Rectal smooth muscle tissue (tissue), 1 donor: ENCODE results near the gene LINGO3.

ENCODE experiments used
- H3K27ac ChIP-seq: one replicate; pipeline ENCODE4 v1.7.0; 2013; ENCODE audit warnings: low read depth, low read length, inconsistent platforms
- H3K27me3 ChIP-seq: one replicate; pipeline ENCODE4 v1.7.0; 2013; ENCODE audit warnings: low read length; ENCODE audit not compliant: control insufficient read depth, insufficient read depth
- H3K36me3 ChIP-seq: one replicate; pipeline ENCODE4 v1.7.0; 2013; ENCODE audit warnings: low read length; ENCODE audit not compliant: control insufficient read depth, insufficient read depth
- H3K4me1 ChIP-seq: one replicate; pipeline ENCODE4 v1.7.0; 2013; ENCODE audit warnings: low read length; ENCODE audit not compliant: control insufficient read depth, insufficient read depth
- H3K4me3 ChIP-seq: one replicate; pipeline ENCODE4 v1.7.0; 2013; ENCODE audit warnings: low read length
- H3K9ac ChIP-seq: one replicate; pipeline ENCODE4 v1.7.0; 2013; ENCODE audit warnings: low read length

The LINGO3 gene

DNA sequence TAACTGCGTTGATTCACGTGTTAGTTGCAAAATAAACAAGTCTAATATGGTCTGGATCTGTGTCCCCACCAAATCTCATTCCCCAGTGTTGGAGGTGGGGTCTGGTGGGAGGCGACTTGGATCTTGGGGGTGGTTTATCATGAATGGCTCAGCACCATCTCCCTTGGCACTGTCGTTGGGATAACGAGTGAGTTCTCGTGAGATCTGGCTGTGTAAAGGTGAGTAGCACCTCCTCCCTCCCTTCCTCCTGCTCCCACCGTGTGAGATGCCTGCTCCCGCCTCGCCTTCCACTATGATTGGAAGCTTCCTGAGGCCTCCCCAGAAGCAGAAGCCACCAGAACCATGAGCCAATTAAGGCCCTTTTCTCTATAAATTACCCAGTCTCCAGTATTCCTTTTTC is 30.8 kb downstream of the LINGO3 start:
- Histone ChIP-seq H3K27me3 (no peaks in the 10 kb centered on the region), H3K4me3 (no peak overlapping the region), H3K9ac (no peak overlapping the region), H3K4me1 (peaks cover 12% of the 10 kb centered on the region), H3K27ac (no peak overlapping the region), H3K36me3 (peaks cover 5% of the 10 kb centered on the region)

DNA sequence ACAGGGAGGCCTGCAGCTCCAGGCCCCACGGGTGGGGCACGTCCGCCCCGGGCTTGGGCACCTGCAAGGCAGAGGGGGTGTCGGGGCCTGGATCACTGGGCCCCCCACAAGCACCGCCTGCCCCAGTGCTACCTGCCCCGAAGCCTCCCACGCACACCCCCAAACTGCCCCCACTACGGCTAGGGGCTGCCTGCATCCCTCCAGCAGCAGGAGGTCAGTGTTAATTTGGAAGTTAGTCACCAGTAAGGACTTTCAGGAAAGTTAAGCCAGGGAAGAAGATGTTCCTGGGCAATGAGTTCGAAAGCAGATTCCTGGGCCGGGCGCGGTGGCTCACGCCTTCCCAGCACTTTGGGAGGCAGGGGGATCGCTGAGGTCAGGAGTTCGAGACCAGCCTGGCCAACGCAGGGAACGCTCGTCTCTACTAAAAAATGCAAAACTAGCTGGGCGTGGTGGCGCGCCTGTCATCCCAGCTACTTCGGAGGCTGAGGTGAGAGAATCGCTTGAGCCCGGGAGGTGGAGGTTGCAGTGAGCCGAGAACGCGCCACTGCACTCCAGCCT is 31.4 kb downstream of the LINGO3 start:
- H3K27ac ChIP-seq: no peak overlapping the region
- H3K4me3 ChIP-seq: no peak overlapping the region
- no peaks in the 10 kb centered on the region for H3K27me3 ChIP-seq
- H3K36me3 ChIP-seq: peaks cover 8% of the 10 kb centered on the region
- H3K9ac ChIP-seq: no peak overlapping the region
- H3K4me1 ChIP-seq: peaks cover 17% of the 10 kb centered on the region

DNA sequence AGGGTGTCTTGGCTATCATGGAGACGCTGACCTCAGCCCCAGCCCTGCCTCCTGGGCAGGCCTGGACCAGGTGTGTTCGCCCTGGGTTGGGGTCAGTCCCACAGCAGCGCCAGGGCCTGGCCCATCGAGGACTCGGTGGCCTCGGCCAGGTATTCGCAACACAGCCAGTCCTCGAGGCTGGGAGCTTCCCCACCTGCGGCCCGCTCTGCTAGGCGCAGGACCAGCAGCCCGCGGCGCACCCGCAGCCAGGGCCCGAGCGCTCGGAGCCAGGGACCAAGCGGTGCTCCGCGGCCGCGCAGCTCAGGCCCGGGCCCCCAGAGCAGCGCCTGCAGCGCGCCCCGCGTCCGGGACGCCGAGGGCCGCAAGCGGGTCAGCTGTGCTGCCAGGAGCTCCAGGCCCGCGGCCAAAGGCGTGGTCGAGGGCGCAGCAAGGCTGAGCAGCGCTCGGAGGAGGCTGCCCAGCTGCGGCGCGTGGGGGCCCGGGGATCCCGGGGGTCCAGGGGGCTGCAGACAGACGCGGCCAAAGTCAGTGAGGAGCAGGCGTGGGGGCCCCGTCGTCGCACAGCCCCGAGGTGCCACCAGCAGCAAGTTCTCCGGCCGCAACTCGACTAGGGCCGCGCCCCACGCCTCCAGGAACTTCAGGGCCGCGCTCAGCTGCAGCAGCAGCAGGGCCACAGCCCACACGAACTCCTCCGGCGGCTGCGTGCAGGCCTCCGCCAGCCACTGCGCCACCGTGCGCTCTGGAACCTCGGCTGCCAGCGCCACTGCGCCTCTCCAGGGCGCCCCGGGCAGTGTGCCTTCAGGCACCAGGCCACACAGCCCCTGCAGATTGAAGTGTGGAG is 32.1 kb downstream of the LINGO3 start:
- Histone ChIP-seq H3K36me3 (peaks cover 8% of the 10 kb centered on the region), H3K4me1 (peaks cover 18% of the 10 kb centered on the region), H3K4me3 (peak overlapping the region; percentile 19), H3K27ac (no peak overlapping the region), H3K9ac (no peak overlapping the region), H3K27me3 (no peaks in the 10 kb centered on the region)

DNA sequence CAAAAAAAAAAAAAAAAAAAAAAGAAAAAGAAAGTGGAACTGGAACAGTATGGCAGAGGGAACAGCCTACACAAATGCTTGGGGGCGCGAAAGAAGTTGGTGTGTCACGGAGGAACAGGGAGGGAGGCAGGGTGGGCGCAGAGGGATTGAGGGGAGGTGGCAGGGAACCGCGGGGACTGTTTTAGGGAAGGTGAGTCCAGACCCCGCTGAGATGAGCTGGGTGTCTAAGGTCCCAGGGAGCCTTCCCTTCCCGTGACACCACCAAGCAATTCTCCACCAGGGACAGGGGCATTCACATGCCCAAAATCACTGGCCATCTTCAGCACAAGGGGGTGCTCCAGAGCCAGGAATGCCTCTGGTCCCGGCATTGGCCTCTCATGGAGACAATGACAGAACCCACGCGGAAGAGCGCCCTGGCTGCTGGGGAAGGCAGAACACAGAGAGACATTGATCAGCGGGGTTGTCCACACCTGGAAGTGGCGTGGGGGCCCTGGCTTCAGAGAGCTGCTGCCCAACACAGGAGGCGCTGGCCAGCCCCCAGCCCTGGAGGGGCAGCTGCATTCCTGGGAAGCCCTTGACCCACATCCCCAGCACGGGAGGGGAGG is 32.9 kb downstream of the LINGO3 start:
- Histone ChIP-seq H3K9ac (no peak overlapping the region), H3K27ac (no peak overlapping the region), H3K36me3 (peaks cover 8% of the 10 kb centered on the region), H3K4me1 (peaks cover 18% of the 10 kb centered on the region), H3K4me3 (peak overlapping the region; percentile 19), H3K27me3 (no peaks in the 10 kb centered on the region)

DNA sequence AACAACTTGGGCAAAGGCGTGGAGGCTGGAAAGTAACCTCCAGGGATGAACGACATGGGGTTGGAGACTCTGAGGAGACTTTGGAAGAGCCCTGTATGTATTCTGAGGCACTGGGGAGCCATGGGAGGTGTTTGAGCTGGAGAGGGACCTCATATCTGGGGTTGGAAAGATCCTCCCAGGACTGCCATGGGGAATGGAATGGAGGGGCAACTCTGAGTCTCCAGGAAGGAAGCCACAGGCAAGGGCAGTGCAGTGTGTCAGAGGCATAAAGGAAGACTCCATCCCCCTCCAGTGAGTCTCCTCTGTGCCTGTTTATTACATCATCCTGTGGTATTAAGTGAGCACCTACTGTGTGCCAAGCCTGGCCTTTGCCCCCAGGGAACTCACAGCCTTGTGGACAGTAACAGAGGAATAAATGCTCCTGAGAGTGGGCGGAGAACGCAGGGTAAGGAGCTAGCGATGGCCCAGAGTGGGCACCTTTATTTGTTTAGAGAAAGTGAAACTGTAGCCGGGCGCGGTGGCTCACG is 33.7 kb downstream of the LINGO3 start:
- Histone ChIP-seq H3K27ac (peak overlapping the region; percentile 41), H3K4me1 (peaks cover 18% of the 10 kb centered on the region), H3K4me3 (peak overlapping the region; percentile 2), H3K27me3 (no peaks in the 10 kb centered on the region), H3K36me3 (peaks cover 10% of the 10 kb centered on the region), H3K9ac (no peak overlapping the region)

DNA sequence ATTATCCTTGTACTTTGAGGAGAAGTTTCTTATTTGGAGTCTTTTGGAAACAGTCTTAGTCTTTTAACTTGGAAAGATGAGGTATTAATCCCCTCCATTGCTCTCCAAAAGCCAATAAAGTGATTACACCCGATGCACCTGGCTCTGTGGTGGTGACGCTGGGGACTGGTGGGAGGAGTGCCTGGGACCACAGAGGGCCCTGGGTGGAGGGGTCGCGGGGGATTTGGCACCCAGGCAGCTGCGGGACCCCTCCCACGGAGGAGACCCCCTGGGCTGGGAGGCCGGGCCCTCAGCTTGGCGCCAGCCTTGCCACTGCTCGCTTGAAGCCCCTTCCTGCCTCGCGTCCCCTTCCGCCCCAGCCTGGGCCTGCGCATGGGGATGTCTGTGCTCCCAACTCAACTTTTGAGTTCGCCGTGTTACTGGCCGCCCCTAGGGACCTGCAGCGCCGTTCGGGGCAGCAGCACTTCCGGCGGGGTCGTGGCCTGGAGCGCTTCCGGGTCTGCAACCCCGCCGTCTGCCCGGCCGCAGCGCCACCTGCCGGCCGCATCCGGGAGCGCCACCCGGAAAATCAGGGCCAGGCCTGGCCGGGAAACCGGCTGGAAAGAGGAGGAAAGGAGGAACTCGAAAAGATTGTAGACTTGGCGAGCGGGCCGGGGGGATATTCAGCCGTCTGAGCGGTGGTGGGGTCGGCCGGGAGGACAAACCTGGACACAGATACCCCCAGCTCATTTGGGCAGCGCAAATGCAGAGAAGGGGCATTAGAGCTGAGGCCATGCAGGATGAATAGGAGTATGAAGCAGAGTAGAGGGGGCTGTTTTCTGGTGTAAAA is 34.4 kb downstream of the LINGO3 start:
- peak overlapping the region; percentile 49 for H3K4me3 ChIP-seq
- H3K9ac ChIP-seq: no peak overlapping the region
- H3K36me3 ChIP-seq: peaks cover 10% of the 10 kb centered on the region
- H3K4me1 ChIP-seq: peaks cover 18% of the 10 kb centered on the region
- no peaks in the 10 kb centered on the region for H3K27me3 ChIP-seq
- peak overlapping the region; percentile 68 for H3K27ac ChIP-seq

DNA sequence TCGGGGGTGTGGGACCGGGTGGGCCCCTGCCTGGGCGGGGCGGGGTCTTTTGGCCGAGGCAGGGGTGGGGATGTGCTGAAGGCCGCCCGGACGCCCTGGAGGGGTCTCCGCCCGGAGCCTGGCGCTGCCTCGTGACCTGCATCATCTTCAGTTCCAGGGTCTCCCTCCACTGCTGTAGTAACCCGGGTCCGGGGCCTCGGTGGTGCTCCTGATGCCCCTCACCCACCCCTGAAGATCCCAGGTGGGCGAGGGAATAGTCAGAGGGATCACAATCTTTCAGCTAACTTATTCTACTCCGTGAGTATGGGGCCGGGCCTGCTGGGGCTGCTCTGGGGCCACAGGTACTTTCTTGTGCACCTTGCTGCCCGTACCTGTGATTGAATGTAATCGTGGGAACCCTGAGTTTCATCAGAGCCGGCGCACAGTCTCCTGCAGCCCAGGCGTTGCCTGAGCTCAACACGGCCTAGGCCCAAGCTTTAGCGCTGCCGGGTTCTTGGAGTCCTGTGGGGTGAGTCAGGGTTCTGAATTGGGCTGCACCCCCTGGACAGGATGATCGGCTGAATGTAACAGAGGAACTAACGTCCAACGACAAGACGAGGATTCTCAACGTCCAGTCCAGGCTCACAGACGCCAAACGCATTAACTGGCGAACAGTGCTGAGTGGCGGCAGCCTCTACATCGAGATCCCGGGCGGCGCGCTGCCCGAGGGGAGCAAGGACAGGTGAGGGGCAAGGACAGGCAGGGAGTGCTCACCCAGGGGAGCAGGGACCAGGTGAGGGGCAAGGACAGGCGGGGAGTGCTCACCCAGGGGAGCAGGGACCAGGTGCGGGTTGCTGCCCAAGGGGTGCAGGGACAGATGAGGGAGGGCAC is 36.5 kb downstream of the LINGO3 start:
- H3K27ac ChIP-seq: peak overlapping the region; percentile 99
- peaks cover 10% of the 10 kb centered on the region for H3K36me3 ChIP-seq
- peak overlapping the region; percentile 89 for H3K4me3 ChIP-seq
- H3K27me3 ChIP-seq: no peaks in the 10 kb centered on the region
- peak overlapping the region; percentile 51 for H3K9ac ChIP-seq
- peaks cover 18% of the 10 kb centered on the region for H3K4me1 ChIP-seq

DNA sequence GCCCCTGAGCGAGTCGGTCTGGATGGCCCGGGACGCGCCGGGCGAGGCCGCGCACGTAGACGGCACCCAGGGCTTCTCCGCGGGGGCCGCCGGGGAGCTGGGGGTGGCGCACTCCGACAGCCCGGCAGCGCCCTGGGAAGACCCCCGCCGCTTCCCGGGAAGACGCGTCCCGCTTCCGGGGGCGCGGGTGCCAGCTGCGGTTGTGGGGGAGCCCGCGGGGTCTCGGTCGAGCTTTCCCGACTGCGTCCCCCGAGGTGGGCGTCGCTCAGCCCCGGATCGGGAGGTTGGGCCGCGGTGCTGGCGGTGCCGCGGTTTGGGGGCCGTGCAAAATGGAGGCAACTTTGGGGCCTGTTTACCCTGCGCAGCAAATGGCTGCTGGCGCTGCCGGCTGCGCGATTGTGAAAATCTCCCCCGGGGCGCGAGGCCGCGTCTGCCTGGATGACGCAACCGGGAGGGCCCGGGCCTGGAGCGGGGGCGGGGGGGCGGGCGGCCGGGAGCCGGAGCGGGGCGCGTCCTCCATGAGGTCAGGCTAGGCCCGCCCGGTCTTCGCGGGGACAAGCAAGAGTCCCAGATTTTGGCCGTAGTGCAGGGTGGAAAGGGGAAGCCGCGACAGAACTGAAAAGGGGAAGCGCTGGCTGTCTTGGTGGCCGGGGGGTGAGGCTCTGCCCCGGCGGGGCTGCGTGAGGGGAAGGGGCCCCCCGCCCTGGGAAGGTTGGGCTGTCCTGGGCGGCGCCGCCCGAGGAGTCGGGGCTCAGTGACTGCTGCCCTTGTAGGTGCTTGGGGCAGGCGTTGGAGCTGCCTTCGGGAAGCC is 37.3 kb downstream of the LINGO3 start:
- H3K4me1 ChIP-seq: peaks cover 18% of the 10 kb centered on the region
- H3K4me3 ChIP-seq: peak overlapping the region; percentile 89
- peak overlapping the region; percentile 99 for H3K9ac ChIP-seq
- H3K27ac ChIP-seq: peak overlapping the region; percentile 99
- peaks cover 10% of the 10 kb centered on the region for H3K36me3 ChIP-seq
- H3K27me3 ChIP-seq: no peaks in the 10 kb centered on the region

DNA sequence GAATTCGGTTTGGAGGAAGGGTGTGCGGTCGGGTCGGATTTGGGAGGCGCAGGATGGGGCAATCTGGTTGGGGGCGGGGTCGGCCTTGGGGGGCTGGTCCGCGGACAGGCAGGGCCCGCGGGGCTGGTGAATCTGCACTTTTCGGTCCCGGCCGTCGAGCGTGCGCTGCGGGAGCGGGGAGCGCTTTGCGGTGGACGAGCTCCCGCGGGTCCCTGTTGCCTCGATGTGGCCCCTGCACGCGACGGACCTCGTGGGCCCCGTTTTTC is 37.9 kb downstream of the LINGO3 start:
- peak overlapping the region; percentile 99 for H3K27ac ChIP-seq
- H3K9ac ChIP-seq: peak overlapping the region; percentile 99
- peaks cover 14% of the 10 kb centered on the region for H3K4me1 ChIP-seq
- H3K4me3 ChIP-seq: peak overlapping the region; percentile 89
- H3K27me3 ChIP-seq: no peaks in the 10 kb centered on the region
- H3K36me3 ChIP-seq: peaks cover 10% of the 10 kb centered on the region

DNA sequence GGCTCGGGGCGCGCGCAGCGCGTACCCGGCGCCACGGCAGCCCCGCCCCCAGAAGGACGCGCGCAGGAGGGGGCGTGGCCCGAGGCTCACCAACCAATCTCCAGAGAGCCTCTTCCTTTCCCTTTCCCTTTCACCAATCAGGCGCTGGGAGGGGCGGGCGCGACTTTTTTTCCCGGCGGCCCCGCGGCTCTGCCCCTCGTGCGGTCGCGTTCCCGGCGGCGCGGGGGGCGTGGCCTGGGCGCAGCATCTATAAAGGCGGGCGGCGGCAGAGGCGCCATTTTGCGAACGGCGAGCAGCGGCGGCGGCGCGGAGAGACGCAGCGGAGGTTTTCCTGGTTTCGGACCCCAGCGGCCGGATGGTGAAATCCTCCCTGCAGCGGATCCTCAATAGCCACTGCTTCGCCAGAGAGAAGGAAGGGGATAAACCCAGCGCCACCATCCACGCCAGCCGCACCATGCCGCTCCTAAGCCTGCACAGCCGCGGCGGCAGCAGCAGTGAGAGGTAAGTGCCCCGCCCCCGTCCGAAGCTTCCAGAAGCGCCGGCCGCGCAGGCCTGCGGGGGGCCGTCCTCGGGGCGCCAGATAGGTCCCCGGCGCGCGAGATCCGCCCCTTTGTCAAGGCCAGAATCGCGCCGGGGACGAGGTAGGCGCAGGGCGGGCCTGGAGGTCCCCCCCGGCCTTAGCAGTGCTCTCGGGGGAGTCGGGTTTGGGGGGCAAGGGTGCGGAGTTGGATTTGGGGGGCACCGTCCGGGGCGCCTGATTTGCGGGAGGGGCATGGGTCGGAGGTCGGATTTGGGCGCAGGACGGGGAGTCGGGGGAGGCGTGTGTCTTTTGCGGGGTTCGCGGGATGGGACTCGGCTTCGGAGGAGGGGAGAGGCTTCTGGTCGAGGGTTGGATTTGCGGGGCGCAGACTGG is 38.5 kb downstream of the LINGO3 start:
- Histone ChIP-seq H3K27me3 (no peaks in the 10 kb centered on the region), H3K36me3 (peaks cover 10% of the 10 kb centered on the region), H3K4me3 (peak overlapping the region; percentile 89), H3K9ac (peak overlapping the region; percentile 99), H3K4me1 (peaks cover 12% of the 10 kb centered on the region), H3K27ac (peak overlapping the region; percentile 99)
